AG04449 (cell line): ENCODE results near the gene SDC3.

Experiments used
- CTCF ChIA-PET: fragments of 350-600 bp; formaldehyde crosslinking; extraction: SDS; loops from one replicate; lab custom pipeline; 2021; ENCODE audit warnings: antibody characterized with exemption; lab: Yijun Ruan, JAX
- POLR2A ChIA-PET: fragments of 400-600, 350-600 bp; formaldehyde crosslinking; extraction: SDS; loops from one replicate; lab custom pipeline; 2020; ENCODE audit warnings: antibody characterized with exemption, inconsistent platforms; lab: Yijun Ruan, JAX
- DNase-seq: peaks from one replicate; pipeline ENCODE4 v3.0.0-alpha.2; 2010; ENCODE audit warnings: low read depth, low spot score
- H3K4me3 ChIP-seq: 2 replicates; pipeline ENCODE4 v1.5.1; 2011; ENCODE audit warnings: low read depth, mild to moderate bottlenecking, control low read depth, low read length
- CTCF ChIP-seq: IDR thresholded peaks from one replicate; pipeline ENCODE4 v1.5.1; 2011; ENCODE audit warnings: mild to moderate bottlenecking, moderate library complexity, low read length, control low read depth, inconsistent platforms; ENCODE audit not compliant: insufficient read depth; ENCODE audit errors: missing control alignments

Gene SDC3

GRCh38 chr1:30900931-30901560 is 7.5 kb downstream of the SDC3 start:
- TF ChIP-seq CTCF: no peak
- H3K4me3 ChIP-seq: no peak overlapping the region
- ChIA-PET CTCF (interaction anchor here (1.8 to 22.7 kb wide), 3 partner anchors 10 to 118 kb away, joined by 6 to 230 read pairs (median 8); no protein-coding TSS in a partner anchor), POLR2A (no interaction called here)
- DNase-seq: no peak

DNA sequence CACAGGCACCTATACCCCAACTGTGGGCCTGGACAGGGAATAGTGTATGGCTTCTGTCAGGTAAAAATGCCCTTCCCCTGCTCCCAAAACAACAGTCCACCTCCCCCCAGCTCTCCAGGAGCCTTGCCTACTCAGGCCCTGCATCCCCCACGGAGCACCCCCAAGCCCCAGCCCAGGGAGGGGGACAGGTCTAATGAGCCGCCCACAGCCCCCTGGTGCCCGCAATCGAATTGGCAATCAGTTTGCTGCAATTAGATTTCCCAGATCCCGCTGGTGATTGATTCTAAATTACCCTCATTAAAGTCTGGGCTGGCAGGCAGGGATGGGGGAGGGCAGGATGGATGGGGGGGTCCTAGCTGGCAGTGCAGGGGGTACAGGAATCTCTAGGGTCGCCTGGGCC is 8.1 kb downstream of the SDC3 start:
- no peak for DNase-seq

DNA sequence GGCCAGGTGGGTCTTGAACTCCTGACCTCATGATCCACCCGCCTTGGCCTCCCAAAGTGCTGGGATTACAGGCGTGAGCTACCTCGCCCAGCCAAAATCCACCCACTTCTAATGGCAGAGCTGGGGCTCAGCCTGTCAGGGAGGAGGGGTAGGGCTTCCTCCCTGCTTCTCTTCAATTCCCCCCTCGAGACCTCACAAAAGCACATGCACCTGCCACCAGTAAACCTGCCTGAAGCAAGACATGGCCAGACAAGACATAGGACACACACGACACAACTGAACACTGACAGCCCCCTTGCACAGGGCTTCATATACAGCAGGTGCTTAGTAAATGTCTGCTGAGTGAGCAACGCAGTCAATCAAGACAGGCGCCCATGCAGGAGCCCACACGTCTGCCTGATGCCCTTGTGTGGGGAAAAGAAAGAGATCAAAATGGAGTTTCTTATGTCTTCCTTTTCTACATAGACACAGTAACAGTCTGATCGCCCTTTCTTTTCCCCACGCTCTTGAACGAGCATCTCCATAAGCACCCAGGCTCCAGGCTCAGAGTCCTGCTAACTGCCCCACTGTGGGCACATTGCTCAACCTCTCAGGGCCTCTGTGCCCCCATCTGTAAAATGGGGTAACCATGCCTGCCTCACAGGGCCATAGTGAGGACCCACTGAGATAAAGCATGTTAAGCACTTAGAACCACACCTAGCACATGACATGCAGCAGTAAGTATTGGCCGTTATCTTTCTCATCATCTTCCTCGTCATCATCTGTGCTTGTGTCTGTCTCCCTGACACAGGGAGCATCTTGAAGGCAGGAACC is 8.8 kb downstream of the SDC3 start:
- CTCF ChIA-PET: interaction anchor here (1.8 to 22.7 kb wide), 4 partner anchors 11 to 117 kb away, joined by 6 to 230 read pairs (median 10); no protein-coding TSS in a partner anchor
- POLR2A ChIA-PET: no interaction called here
- no peak for DNase-seq
- no peak overlapping the region for H3K4me3 ChIP-seq
- no peak for TF ChIP-seq CTCF

More for the DNA sequence above, 8.1 kb downstream of the SDC3 start:
- POLR2A ChIA-PET: no interaction called here
- CTCF ChIA-PET: interaction anchor here (1.8 to 22.7 kb wide), 3 partner anchors 10 to 117 kb away, joined by 6 to 230 read pairs (median 8); no protein-coding TSS in a partner anchor
- TF ChIP-seq CTCF: no peak
- no peak overlapping the region for H3K4me3 ChIP-seq

DNA sequence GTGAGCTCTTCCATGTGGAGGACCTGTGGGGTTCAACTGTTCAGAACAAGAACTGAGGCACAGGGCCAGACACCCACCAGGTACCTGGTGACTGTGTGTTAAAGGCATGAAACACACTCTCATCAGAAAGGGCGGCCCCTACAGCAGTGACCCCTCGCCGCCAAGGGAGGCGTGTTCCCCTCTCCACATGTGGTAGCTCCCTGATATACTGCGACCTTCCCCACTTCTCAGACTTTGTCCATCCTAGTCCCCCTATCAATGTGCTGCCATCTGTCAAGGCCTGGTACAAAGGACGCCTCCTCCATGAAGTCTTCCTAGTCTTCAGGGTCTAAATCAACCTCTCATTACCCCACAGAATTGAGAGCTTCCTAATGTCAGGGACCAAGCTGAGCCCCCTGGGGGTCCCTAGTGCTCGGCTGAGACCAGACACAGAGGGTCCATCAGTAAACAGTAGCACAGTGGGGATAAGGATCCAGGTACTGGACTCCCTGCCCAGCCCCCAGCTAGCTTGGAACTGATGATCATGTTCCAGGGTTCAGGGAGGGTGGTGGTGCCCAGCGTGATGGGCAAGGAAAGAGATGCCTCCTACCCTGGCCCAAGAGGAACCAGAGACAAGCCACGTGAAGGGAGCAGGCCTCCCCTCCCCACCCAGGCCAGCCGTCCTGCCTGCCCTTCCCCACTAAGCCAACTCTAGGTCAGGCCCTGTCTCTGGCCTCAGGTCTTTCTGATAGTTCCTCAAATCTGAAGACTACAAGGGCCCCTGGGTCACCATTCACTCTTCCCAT is 10.3 kb downstream of the SDC3 start:
- ChIA-PET CTCF (interaction anchor here (1.2 to 22.7 kb wide), 5 partner anchors 13 to 116 kb away, joined by 3 to 230 read pairs (median 12); no protein-coding TSS in a partner anchor), POLR2A (interaction anchor here (0.6 kb wide), 1 partner anchor 9 kb away, joined by 3 read pairs; no protein-coding TSS in a partner anchor)
- no peak for DNase-seq
- H3K4me3 ChIP-seq: no peak overlapping the region
- no peak for TF ChIP-seq CTCF

DNA sequence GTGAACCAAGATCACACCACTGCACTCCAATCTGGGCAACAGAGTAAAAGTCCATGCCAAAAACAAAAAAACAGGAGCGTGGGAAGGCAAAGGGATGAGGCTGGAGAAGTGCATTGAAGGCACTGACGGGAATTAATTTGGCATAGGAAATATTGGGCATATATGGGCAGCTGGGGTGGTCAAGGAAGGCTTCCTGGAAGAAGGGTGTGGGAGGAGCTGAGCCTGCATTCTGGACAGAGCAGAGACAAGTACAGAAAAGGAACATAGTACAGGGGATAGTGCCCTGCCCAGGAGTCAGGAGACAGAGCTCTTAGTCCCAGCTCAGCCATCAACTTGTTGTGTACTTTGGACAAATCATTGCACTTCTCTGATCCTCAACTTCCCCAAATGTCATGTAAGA is 11.7 kb downstream of the SDC3 start:
- no peak for TF ChIP-seq CTCF
- DNase-seq: no peak
- H3K4me3 ChIP-seq: no peak overlapping the region
- CTCF ChIA-PET: interaction anchor here (1.2 to 22.7 kb wide), 4 partner anchors 14 to 115 kb away, joined by 3 to 230 read pairs (median 10); no protein-coding TSS in a partner anchor
- POLR2A ChIA-PET: no interaction called here
